ENCODE measurements around the gene JMJD4. TPM values are rescaled to one million over a fixed set of nuclear protein-coding genes. Genes with fewer than 3 reads are reported as not detected.

Gene JMJD4
- total and polyA plus RNA-seq, 9 of the 15 experiments (the other 6 are each of a cell fraction or from before 2014, with no cell fraction given), result 1.4 to 42.6 (median 29.2) TPM

- TF ChIP-seq ZNF551 (CRISPR knock-in tag; IDR thresholded peaks at IDR 0.05) (no peak), ZNF785 (CRISPR knock-in tag; IDR thresholded peaks at IDR 0.05) (no peak), DPF2 (IDR thresholded peaks at IDR 0.05) (no peak), DACH1 (IDR thresholded peaks at IDR 0.05; ENCODE audit: partially characterized antibody) (no peak), ZNF79 (CRISPR knock-in tag; IDR thresholded peaks at IDR 0.05; ENCODE audit: low read depth) (no peak)
Observed at GRCh38 chr1:227779685-227780084, 44.6 kb upstream of the JMJD4 start (continued).

GRCh38 chr1:227779021-227779441 is 43.9 kb upstream of the JMJD4 start:
- H3K27ac ChIP-seq (ENCODE audit: extremely low read depth, low read depth, low read length), result no peak overlapping the region
- no peaks in the 10 kb centered on the region for H3K27me3 ChIP-seq (ENCODE audit: control insufficient read depth in 2 of 2, insufficient read depth in 2 of 2, low read length in 2 of 2)
- H3K4me1 ChIP-seq (replicated peaks in 1 of 2; ENCODE audit: control insufficient read depth in 2 of 2, insufficient read depth in 2 of 2, low read length in 2 of 2), result peaks cover 0 to 11% of the 10 kb centered on the region in 2 experiments; a peak in 1 of 5 replicates
- intact Hi-C loops (cut with micrococcal nuclease), result no loop called here
- H3K36me3 ChIP-seq (ENCODE audit: control insufficient read depth, insufficient read depth, low read length), result peaks cover 30% of the 10 kb centered on the region; the same call in 2 of the 3 replicates
- no peak overlapping the region for H2AFZ ChIP-seq (ENCODE audit: low read depth, low read length)
- no peaks in the 10 kb centered on the region for H3K79me2 ChIP-seq (ENCODE audit: control insufficient read depth, insufficient read depth, low read length)
- no peaks in the 10 kb centered on the region for H3K9me3 ChIP-seq (replicated peaks; ENCODE audit: control insufficient read depth, insufficient read depth, low read depth, low read length)
- H3K9me1 ChIP-seq (ENCODE audit: control insufficient read depth, insufficient read depth, low read length), result no peaks in the 10 kb centered on the region
- BruUV-seq (replicated peaks), result no TSS peak
- FAIRE-seq, result no peak
- CTCF ChIA-PET (ENCODE audit: low intra/inter-chr PET ratio), result no interaction called here
- peak overlapping the region in 1 of 2 experiments; percentile 32; a peak in 1 of 4 replicates for H3K9ac ChIP-seq (ENCODE audit: insufficient read depth in 1 of 2, low read depth in 2 of 2, low read length in 2 of 2)
- no peak overlapping the region for H3K4me3 ChIP-seq
- POLR2A ChIA-PET, result interaction anchor here (0.6 to 1.3 kb wide), 2 partner anchors 9 to 16 kb away, joined by 3 to 5 read pairs; no protein-coding TSS in a partner anchor
- WGBS (ENCODE audit: insufficient coverage, low coverage, missing lambda C conversion rate), result 86% methylated on average over 10 of the region's 10 CpGs
- H3K4me2 ChIP-seq (ENCODE audit: insufficient read depth, low read length), result no peak overlapping the region
- in situ Hi-C loops (cut with MboI), result no loop called here
- no peak for ATAC-seq
- peaks cover 6% of the 10 kb centered on the region; the same call in 1 of the 2 replicates for H4K20me1 ChIP-seq (replicated peaks; ENCODE audit: control insufficient read depth, insufficient read depth, low read length)
- no peak for DNase-seq (ENCODE audit: extremely low read depth in 1 of 4, low spot score in 3 of 4)
- TF ChIP-seq ZBTB40 (IDR thresholded peaks at IDR 0.05) (no peak), ZBTB40 (CRISPR knock-in tag; IDR thresholded peaks at IDR 0.05) (no peak)
